Measurements from ENCODE around the gene TGM4.

The TGM4 gene

DNA sequence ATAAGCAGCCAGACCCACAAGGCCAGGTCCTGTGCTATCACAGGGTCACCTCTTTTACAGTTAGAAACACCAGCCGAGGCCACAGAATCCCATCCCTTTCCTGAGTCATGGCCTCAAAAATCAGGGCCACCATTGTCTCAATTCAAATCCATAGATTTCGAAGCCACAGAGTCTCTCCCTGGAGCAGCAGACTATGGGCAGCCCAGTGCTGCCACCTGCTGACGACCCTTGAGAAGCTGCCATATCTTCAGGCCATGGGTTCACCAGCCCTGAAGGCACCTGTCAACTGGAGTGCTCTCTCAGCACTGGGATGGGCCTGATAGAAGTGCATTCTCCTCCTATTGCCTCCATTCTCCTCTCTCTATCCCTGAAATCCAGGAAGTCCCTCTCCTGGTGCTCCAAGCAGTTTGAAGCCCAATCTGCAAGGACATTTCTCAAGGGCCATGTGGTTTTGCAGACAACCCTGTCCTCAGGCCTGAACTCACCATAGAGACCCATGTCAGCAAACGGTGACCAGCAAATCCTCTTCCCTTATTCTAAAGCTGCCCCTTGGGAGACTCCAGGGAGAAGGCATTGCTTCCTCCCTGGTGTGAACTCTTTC, 39.6 kb downstream of the TGM4 start:
- no peak overlapping the region for H3K4me3 ChIP-seq (ENCODE audit: low read length)
- DNase-seq (ENCODE audit: low read depth): peak; percentile 78
- TF ChIP-seq CTCF (IDR thresholded peaks at IDR 0.05; ENCODE audit: insufficient read depth, low read depth, low read length, missing control alignments): peak; percentile 88

- H3K4me3 ChIP-seq (ENCODE audit: low read length): no peak overlapping the region
- DNase-seq (ENCODE audit: low read depth): peak; percentile 43
- peak; percentile 58 for TF ChIP-seq CTCF (IDR thresholded peaks at IDR 0.05; ENCODE audit: insufficient read depth, low read depth, low read length, missing control alignments)
Observed at GRCh38 chr3:44914936-44915335, 40.5 kb downstream of the TGM4 start.

- no peak for DNase-seq (ENCODE audit: low read depth)
- no peak for TF ChIP-seq CTCF (IDR thresholded peaks at IDR 0.05; ENCODE audit: insufficient read depth, low read depth, low read length, missing control alignments)
- H3K4me3 ChIP-seq (ENCODE audit: low read length): no peak overlapping the region
Observed at GRCh38 chr3:44915702-44916438, 41.5 kb downstream of the TGM4 start.

GRCh38 chr3:44918087-44918486, 43.7 kb downstream of the TGM4 start:
- TF ChIP-seq CTCF (IDR thresholded peaks at IDR 0.05; ENCODE audit: insufficient read depth, low read depth, low read length, missing control alignments): no peak
- no peak for DNase-seq (ENCODE audit: low read depth)
- H3K4me3 ChIP-seq (ENCODE audit: low read length): no peak overlapping the region

DNA sequence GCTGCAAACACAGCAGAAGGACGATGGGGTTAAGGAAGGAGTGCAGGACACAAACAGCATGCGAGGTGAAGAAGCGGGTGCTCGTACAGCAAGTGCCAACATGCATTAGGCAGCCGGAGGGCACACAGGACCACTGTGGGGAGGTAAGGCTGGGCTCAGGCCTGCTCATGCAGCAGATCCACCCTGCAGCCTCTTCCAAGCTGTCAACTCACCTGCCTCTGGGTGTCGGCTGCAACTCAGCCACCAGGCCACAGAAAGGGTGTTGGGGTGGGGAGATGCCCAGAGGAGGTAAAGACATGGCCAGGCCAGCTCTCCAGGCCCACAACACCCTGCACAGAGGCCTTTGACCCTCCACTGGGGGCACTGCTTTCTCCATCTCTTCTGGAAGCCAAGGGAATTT, 44.2 kb downstream of the TGM4 start:
- no peak for TF ChIP-seq CTCF (IDR thresholded peaks at IDR 0.05; ENCODE audit: insufficient read depth, low read depth, low read length, missing control alignments)
- no peak for DNase-seq (ENCODE audit: low read depth)
- H3K4me3 ChIP-seq (ENCODE audit: low read length): no peak overlapping the region

GRCh38 chr3:44920081-44920480, 45.7 kb downstream of the TGM4 start:
- H3K4me3 ChIP-seq (ENCODE audit: low read length): no peak overlapping the region
- DNase-seq (ENCODE audit: low read depth): peak; percentile 13
- TF ChIP-seq CTCF (IDR thresholded peaks at IDR 0.05; ENCODE audit: insufficient read depth, low read depth, low read length, missing control alignments): no peak

All from epithelial cell of esophagus (primary cell).